Forelimb muscle (tissue), 1 donor: Measurements from ENCODE around the gene GCSAML. TPM values are rescaled to one million over a fixed set of nuclear protein-coding genes. Genes with fewer than 3 reads are reported as not detected.

Experiments
- DNase-seq: peaks from one replicate; pipeline ENCODE4 v3.0.0-alpha.2; 2013; ENCODE audit warnings: low read depth
- polyA plus RNA-seq: library from polyadenylated mRNA; unstranded; fragments of 120-200 nt; gene quantifications from one replicate; pipeline ENCODE4 v1.2.1, GENCODE V29; 2013; ENCODE audit not compliant: insufficient read length

Gene GCSAML
- polyA plus RNA-seq, 1 donor, result 0.11 TPM

GRCh38 chr1:247574236-247574635 is 25.3 kb downstream of the GCSAML start:
- DNase-seq, result no peak

- no peak for DNase-seq
Observed at GRCh38 chr1:247574664-247575063, 25.7 kb downstream of the GCSAML start.

GRCh38 chr1:247576514-247576913 is 27.6 kb downstream of the GCSAML start:
- no peak for DNase-seq

GRCh38 chr1:247578946-247579460 is 30.1 kb downstream of the GCSAML start:
- no peak for DNase-seq

GRCh38 chr1:247588060-247588459 is 39.1 kb downstream of the GCSAML start, which contains the start of gene OR2G2:
Gene OR2G2 (plus strand): TSS chr1:247588360. CDS start chr1:247588360, 0 bp downstream.
- DNase-seq, result no peak

GRCh38 chr1:247605286-247605685 is 56.4 kb downstream of the GCSAML start, which contains the start of gene OR2G3:
Gene OR2G3 (plus strand): TSS chr1:247605586. CDS start chr1:247605586, 0 bp downstream.
- DNase-seq, result no peak

- DNase-seq, result no peak
Observed at GRCh38 chr1:247613405-247613804, 64.5 kb downstream of the GCSAML start.

- DNase-seq, result no peak
Observed at GRCh38 chr1:247614625-247615024, 65.7 kb downstream of the GCSAML start.

Other genes starting within 250 kb of the GCSAML start
- gene ZNF496, start 217.3 kb upstream of the GCSAML start, polyA plus RNA-seq, result 32.9 TPM
- gene NLRP3, start 133.0 kb upstream of the GCSAML start, polyA plus RNA-seq, result 0.66 TPM
- 0.06 TPM for gene OR2B11, start 91.0 kb upstream of the GCSAML start, polyA plus RNA-seq
- not detected for gene OR2C3, start 12.7 kb upstream of the GCSAML start, polyA plus RNA-seq
- gene OR2G2, start 39.2 kb downstream of the GCSAML start, polyA plus RNA-seq, result not detected
- not detected for gene OR2G3, start 56.5 kb downstream of the GCSAML start, polyA plus RNA-seq
- not detected for gene OR13G1, start 130.6 kb downstream of the GCSAML start, polyA plus RNA-seq
- not detected for gene OR6F1, start 167.5 kb downstream of the GCSAML start, polyA plus RNA-seq
- gene OR14K1, start 189.5 kb downstream of the GCSAML start, polyA plus RNA-seq, result not detected
- gene OR14A2, start 199.0 kb downstream of the GCSAML start, polyA plus RNA-seq, result not detected
- not detected for gene OR1C1, start 211.4 kb downstream of the GCSAML start, polyA plus RNA-seq